HCT116 (cell line): Measurements from ENCODE around the gene LINGO4. TPM values are rescaled to one million over a fixed set of nuclear protein-coding genes. Genes with fewer than 3 reads are reported as not detected.

Source experiments
- ATAC-seq: fragments of 200-7000 bp; cut with Tn5 transposase; 2 replicates; pipeline ENCODE4 v1.9.1; 2020; ENCODE audit warnings: mild to moderate bottlenecking, moderate library complexity
- BruUV-seq: library from RNA; stranded (reverse); fragments of 400-500 nt; replicated peaks from 2 replicates; lab custom pipeline; 2021; lab: Mats Ljungman, UMichigan
- CTCF ChIA-PET: fragments of 300-600 bp; sonication (Branson Sonifier 250); formaldehyde crosslinking; loops from one replicate; lab custom pipeline; 2021; ENCODE audit warnings: antibody characterized with exemption; lab: Charles Lee
- POLR2A ChIA-PET: fragments of 300-600, 350-600 bp; sonication (Branson Sonifier 250); formaldehyde crosslinking; loops from one replicate; lab custom pipeline; 2021; ENCODE audit warnings: antibody characterized with exemption; lab: Charles Lee
- RAD21 ChIA-PET, 2 experiments: fragments of 300-600 bp; sonication (Branson Sonifier 250); formaldehyde crosslinking; loops; one replicate each; lab custom pipeline; 2023; ENCODE audit warnings: low total read pairs in 2 of 2; ENCODE audit not compliant: uncharacterized antibody in 2 of 2, unreplicated experiment in 2 of 2, low non-redundant PET in 1 of 2; lab: Charles Lee
- DNase-seq: peaks from one replicate; pipeline ENCODE4 v3.0.0-alpha.2; 2010; ENCODE audit warnings: low read depth, low spot score
- H2AFZ ChIP-seq: fragments of 200-600 bp; shearing (Covaris generic), sonication (generic); 2 replicates; pipeline ENCODE4 v1.6.1; 2017; ENCODE audit warnings: low read depth, mixed run types, mixed read lengths, antibody characterized with exemption, low read length; ENCODE audit not compliant: poor library complexity, severe bottlenecking
- H3K27ac ChIP-seq: 2 replicates; pipeline ENCODE4 v1.5.1; 2012; ENCODE audit warnings: low read depth, low read length
- H3K27me3 ChIP-seq: fragments of 200-600 bp; sonication (generic); 2 replicates; pipeline ENCODE4 v1.6.1; 2016; ENCODE audit warnings: mixed run types, low read length, mixed read lengths; ENCODE audit not compliant: insufficient read depth
- H3K36me3 ChIP-seq, 2 experiments: fragments of 200-500 bp in 1 of 2; fragments of 200-600 bp in 1 of 2; sonication (Bioruptor generic) in 1 of 2; sonication (generic) in 1 of 2; 2 replicates each; pipeline versions ENCODE4 v1.5.1 to v1.6.1; 2014 to 2016; ENCODE audit warnings: low read length in 2 of 2, inconsistent platforms in 1 of 2, mixed read lengths in 1 of 2, mixed run types in 1 of 2; ENCODE audit not compliant: insufficient read depth in 2 of 2, control insufficient read depth in 1 of 2
- H3K4me1 ChIP-seq, 2 experiments: fragments of 200-600 bp in 1 of 2; sonication (generic) in 1 of 2; 2 replicates each; pipeline versions ENCODE4 v1.5.1 to v1.6.1; 2012 to 2017; ENCODE audit warnings: low read length in 2 of 2, inconsistent platforms in 1 of 2, mild to moderate bottlenecking in 1 of 2, mixed read lengths in 1 of 2, mixed run types in 1 of 2, moderate library complexity in 1 of 2; ENCODE audit not compliant: insufficient read depth in 2 of 2, control insufficient read depth in 1 of 2
- H3K4me2 ChIP-seq: fragments of 200-600 bp; sonication (generic); 2 replicates; pipeline ENCODE4 v1.6.1; 2017; ENCODE audit warnings: mixed run types, low read length, mixed read lengths
- H3K4me3 ChIP-seq, 2 experiments: fragments of 200-600 bp in 1 of 2; sonication (generic) in 1 of 2; replicated peaks in 1 of 2; 2 replicates each; pipeline ENCODE4 v1.5.1; 2011 to 2016; ENCODE audit warnings: low read length in 2 of 2, control low read depth in 1 of 2, low read depth in 1 of 2, mild to moderate bottlenecking in 1 of 2, mixed read lengths in 1 of 2, mixed run types in 1 of 2
- H3K79me2 ChIP-seq: fragments of 200-600 bp; sonication (generic); 2 replicates; pipeline ENCODE4 v1.6.1; 2017; ENCODE audit warnings: mild to moderate bottlenecking, mixed run types, low read length, moderate library complexity, mixed read lengths; ENCODE audit not compliant: insufficient read depth
- H3K9ac ChIP-seq: fragments of 200-600 bp; sonication (generic); 2 replicates; pipeline ENCODE4 v1.6.1; 2016; ENCODE audit warnings: low read length, mixed read lengths
- H3K9me2 ChIP-seq: fragments of 200-600 bp; sonication (generic), shearing (Covaris generic); 2 replicates; pipeline ENCODE4 v1.6.1; 2017; ENCODE audit warnings: mixed run types, mild to moderate bottlenecking, moderate library complexity; ENCODE audit not compliant: insufficient read depth
- H3K9me3 ChIP-seq, 2 experiments: fragments of 200-500 bp in 1 of 2; fragments of 200-600 bp in 1 of 2; sonication (Bioruptor generic) in 1 of 2; sonication (generic) in 1 of 2; 2 replicates each; pipeline ENCODE4 v1.6.1; 2014 to 2017; ENCODE audit warnings: low read length in 2 of 2, mixed read lengths in 2 of 2, inconsistent platforms in 1 of 2, low read depth in 1 of 2, mild to moderate bottlenecking in 1 of 2, mixed run types in 1 of 2, moderate library complexity in 1 of 2; ENCODE audit not compliant: control insufficient read depth in 1 of 2, insufficient read depth in 1 of 2
- H4K20me1 ChIP-seq: fragments of 200-600 bp; sonication (generic), shearing (Covaris generic); 2 replicates; pipeline ENCODE4 v1.6.1; 2017; ENCODE audit warnings: mixed run types, mild to moderate bottlenecking, moderate library complexity; ENCODE audit not compliant: insufficient read depth
- EZH2phosphoT487 ChIP-seq: fragments of 200-600 bp; IDR thresholded peaks from 2 replicates; pipeline ENCODE4 v1.6.1; 2018; ENCODE audit warnings: antibody characterized with exemption, borderline replicate concordance
- REST ChIP-seq: IDR thresholded peaks from 2 replicates; pipeline ENCODE4 v1.6.1; 2012; ENCODE audit warnings: low read depth
- SIN3A ChIP-seq: IDR thresholded peaks from 2 replicates; pipeline ENCODE4 v1.6.1; 2012; ENCODE audit warnings: low read depth
- SRF ChIP-seq: IDR thresholded peaks from 2 replicates; pipeline ENCODE4 v1.6.1; 2012; ENCODE audit warnings: low read depth
- TCF7L2 ChIP-seq: IDR thresholded peaks from 2 replicates; pipeline ENCODE4 v1.7.0; 2011; ENCODE audit warnings: borderline replicate concordance, inconsistent platforms; ENCODE audit not compliant: insufficient read depth, insufficient read length; ENCODE audit errors: extremely low read depth
- YY1 ChIP-seq: IDR thresholded peaks from 2 replicates; pipeline ENCODE4 v1.6.1; 2011; ENCODE audit warnings: low read length, low read depth, moderate library complexity, mild to moderate bottlenecking; ENCODE audit not compliant: insufficient replicate concordance; ENCODE audit errors: extremely low read depth
- intact Hi-C: fragments of 100-400 bp; cut with micrococcal nuclease; formaldehyde crosslinking; loops from 2 replicates; pipeline ENCODE4 v1.10.0; 2022
- total RNA-seq: library from RNA; stranded (reverse); gene quantifications from one replicate; pipeline ENCODE4 v1.2.1, GENCODE V29; 2021; ENCODE audit not compliant: unreplicated experiment

LINGO4 gene
- total RNA-seq, 1 experiment from 2014 or later: not detected

- Histone ChIP-seq H3K9me2 (no peaks in the 10 kb centered on the region), H3K9ac (no peak overlapping the region), H3K9me3 (no peaks in the 10 kb centered on the region), H2AFZ (no peak overlapping the region), H3K27me3 (no peaks in the 10 kb centered on the region), H3K79me2 (no peaks in the 10 kb centered on the region), H3K4me1 (no peaks in the 10 kb centered on the region; a peak in 1 of 4 replicates), H3K4me3 (no peak overlapping the region), H4K20me1 (no peaks in the 10 kb centered on the region), H3K4me2 (no peak overlapping the region), H3K27ac (no peak overlapping the region), H3K36me3 (no peaks in the 10 kb centered on the region)
- TF ChIP-seq YY1: no peak
- TF ChIP-seq TCF7L2: no peak
- TF ChIP-seq REST: no peak
- TF ChIP-seq SIN3A: no peak
- TF ChIP-seq EZH2phosphoT487: no peak
- no peak for TF ChIP-seq SRF
- no peak for DNase-seq
- intact Hi-C loops: no loop called here
- no peak for ATAC-seq
- POLR2A ChIA-PET: no interaction called here
- CTCF ChIA-PET: no interaction called here
- BruUV-seq: no TSS peak
- RAD21 ChIA-PET: no interaction called here
Measured at GRCh38 chr1:151819227-151819835, 14.1 kb upstream of the LINGO4 start.
